HG03457 (cell line): ENCODE measurements around the gene HSPBP1.
"Not testable (repeated sequence)": the region's sequence is repeated elsewhere in the genome, so short reads cannot be mapped to it uniquely, and the experiment has no call there.

Experiments used
- ATAC-seq: cut with Tn5 transposase; IDR thresholded peaks from one replicate; pipeline ENCODE4 v1.9.1; 2021; ENCODE audit warnings: moderate number of reproducible peaks; ENCODE audit not compliant: unreplicated experiment

HSPBP1 gene, protein sequence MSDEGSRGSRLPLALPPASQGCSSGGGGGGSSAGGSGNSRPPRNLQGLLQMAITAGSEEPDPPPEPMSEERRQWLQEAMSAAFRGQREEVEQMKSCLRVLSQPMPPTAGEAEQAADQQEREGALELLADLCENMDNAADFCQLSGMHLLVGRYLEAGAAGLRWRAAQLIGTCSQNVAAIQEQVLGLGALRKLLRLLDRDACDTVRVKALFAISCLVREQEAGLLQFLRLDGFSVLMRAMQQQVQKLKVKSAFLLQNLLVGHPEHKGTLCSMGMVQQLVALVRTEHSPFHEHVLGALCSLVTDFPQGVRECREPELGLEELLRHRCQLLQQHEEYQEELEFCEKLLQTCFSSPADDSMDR

DNA sequence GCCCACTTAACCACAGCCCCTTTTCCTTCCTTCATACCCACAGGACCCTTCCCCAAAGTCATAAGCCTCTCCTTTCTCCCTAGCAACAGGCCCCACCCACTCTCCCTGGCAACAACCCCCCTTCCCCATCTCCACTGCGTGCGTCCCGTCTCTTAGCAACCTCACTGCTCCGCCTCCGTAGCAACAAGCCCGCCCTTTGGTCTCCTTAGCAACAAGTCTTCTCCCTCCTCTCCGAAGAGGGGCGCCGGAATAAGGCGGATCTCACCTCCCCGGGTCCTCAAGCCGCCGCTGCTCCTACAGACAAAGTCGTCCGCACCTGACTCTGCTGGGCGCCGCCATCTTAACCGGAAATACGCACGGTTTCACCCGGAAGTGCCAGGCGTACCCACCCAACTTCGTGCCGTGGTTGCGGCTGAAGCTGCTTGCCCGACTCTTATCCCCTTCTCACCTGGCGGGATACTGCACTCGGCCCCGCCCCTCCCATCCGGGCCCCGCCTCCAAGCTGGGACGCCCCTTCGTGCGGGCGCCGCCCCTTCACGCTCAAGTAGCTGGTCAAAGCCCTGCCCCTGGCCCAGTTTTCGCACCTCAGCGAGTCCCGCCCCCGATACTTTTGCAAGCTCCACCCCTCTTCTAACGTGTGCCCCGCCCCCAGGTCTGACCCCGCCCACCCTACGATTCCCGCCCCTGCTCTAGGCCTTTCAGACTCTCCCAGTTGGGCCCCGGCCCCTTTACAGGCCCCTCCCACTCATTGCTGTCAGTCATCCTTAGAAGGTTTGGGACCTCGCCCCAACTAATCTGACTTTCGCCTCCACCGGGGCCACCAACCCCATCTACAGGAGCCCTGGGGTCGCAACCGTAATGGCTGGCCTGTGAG is at the start of gene HSPBP1:
Gene HSPBP1 (minus strand): TSS at position 341 of the 874 bp plus-strand sequence. CDS start 502 bp downstream, outside the sequence.
- ATAC-seq: peak; percentile 53

DNA sequence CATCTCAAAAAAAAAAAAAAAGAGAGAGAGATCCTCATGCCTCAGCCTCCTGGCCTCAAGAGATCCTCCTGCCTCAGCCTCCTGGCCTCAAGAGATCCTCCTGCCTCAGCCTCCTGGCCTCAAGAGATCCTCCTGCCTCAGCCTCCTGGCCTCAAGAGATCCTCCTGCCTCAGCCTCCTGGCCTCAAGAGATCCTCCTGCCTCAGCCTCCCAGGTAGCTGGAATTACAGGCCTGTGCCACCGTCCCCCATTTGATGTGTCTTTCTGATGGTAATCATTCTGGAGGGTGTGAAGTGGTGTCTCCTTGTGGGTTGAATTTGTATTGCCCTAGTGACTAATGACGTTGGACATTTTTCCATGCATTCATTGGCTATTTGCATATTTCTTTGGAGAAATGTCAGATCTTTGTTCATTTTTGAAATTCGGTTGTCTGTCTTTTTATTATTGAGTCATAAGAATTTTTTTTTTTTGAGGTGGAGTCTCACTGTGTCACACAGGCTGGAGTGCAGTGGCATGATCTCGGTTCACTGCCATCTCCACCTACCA is 48.9 kb upstream of the HSPBP1 start:
- not testable (repeated sequence) for ATAC-seq

DNA sequence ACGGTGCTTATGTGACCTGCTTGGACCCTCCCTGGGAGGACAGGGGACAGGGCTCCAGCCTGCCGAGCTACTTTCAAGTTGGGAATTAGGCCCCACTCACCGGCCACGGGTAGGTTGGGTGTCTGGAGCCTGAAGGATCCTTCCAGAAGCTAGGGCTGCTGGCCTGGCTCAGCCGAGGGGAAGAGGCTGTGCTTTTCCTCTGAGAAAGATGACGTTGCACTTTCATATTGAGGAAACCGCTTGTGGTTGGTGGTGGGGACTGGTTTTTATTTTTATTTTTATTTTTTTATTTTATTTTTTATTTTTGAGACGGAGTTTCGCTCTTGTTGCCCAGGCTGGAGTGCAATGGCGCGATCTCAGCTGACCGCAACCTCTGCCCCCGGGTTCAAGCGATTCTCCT is 45.3 kb upstream of the HSPBP1 start, which contains the start of gene TMEM150B:
Gene TMEM150B (minus strand): TSS at position 170 of the 400 bp plus-strand sequence. CDS start 4,305 bp downstream, outside the sequence.
- ATAC-seq: no peak

DNA sequence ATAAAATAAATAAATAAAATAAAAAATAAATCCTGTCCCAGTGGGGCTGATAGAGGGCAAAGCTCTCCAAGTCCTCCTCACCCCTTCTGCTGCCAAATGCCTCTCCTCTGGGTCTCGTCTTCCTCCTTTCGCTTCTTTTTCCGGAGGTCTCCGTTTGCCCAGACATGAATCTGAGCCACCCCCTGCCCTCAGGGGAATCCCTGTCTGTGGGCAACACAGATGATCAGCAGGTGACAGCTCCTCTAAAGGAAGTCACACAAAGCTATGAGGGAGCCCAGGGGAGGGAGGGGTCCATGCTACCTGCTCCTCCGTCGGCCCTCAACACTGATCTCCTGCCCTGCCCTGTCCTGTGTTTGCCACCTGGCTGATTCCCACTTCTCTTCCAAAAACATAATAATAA is 44.8 kb upstream of the HSPBP1 start:
- no peak for ATAC-seq

DNA sequence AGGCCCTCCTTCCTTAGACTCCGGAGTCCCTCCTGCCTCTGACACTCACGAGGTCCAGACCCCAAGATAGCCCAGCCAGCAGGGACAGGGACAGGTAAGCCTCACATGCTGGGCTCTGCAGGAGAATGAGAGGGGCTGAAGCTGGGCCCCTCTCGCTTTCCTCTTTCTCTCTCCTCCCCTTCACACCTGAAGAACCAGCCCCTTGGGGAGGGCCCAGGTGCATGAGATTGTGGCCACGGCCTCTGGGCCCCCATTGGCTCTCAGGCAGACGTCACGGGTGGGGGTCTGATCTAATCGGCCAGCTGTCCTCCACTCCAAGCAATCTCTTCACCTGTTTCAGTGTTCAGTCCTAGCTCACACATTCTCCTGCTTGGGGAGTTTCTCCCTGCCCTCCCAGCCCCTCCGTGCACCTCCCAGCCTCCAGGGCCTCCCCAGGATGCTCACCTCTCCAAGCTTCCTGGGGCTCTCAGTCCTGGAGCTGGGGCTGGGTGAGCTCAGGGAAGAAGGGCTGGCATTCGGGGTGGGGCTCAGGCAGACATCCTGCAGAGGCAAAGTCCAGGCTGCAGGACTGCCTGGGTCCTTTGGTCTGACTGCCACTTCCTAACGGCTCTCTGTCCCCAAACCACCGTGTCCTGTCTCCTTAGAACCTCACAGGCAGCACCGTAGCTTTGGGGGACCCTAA is 42.4 kb upstream of the HSPBP1 start:
- no peak for ATAC-seq

DNA sequence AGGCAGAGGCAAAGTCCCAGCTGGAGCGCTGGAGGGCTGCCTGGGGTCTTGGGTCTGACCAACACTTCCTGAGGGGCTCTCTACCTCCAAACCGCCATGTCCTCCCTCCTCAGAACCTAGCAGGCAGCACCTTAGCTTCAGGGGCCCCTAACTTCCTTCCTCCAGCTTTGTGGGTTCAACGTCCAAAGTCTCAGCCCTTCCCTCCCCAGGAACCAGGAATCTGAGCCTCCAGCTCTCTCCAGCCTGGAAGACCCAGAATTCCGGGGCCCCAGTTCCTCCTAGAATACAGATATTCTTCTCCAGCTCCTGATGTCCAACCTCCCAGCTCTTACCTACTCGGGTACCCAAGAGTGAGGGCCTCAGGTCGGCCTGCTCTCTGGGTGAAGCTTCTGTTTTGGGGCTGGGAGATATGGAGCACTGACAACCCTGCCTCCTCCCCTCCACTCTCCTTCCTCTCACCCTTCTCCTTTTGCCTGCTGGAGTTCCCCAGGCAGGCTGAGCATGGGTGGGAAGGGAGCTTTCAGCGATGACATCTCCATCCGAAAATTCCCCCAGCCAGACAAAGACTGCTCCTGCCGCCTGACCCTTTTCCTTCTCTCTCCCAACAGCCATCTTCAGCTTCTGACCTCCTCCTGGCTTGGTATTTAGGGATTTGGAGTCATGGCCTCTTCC is 41.7 kb upstream of the HSPBP1 start:
- ATAC-seq: no peak

DNA sequence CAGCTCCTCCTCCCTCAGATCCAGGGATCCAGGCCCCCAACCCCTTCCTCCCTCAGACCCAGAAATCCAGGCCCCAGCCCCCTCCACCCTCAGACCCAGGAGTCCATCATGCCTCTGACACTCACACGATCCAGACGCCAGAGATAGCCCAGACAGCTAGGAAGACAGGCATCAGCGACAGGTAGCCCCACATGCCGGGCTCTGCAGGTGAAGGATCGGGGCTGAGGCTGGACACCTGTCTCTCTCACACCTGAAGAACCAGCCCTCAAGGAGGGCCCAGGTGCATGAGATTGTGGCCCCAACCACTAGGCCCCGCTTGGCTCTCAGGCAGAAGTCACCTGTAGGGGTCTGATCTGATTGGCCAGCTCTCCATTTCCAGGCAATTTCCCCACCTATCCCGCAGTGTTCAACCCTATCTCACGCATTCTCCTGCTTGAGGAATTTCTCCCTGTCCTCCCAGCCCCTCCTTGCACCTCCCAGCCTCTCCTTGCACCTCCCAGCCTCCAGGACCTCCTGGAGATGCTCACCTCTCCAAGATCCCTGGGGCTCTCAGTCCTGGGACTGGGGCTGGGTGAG is 41.0 kb upstream of the HSPBP1 start:
- ATAC-seq: no peak

DNA sequence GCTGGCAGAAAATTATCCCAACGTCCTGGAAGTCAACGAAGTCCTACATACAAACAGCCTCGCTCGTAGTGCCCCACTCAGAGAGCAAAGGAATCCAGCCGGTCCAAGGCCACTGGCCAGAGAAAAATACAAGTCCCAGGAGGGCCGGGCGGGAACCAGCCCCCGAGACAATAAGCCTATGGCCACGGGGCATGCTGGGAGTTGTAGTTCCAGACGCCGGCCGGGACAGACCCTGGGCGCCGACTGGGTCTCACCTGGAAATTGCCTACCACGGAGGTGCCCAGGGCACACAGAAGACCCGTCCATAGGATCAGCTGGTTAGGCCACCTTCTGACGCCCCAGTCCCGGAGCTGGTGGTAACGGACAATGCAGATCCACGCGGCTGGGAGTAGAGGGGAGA is 39.9 kb upstream of the HSPBP1 start:
- ATAC-seq: no peak

GRCh38 chr19:55316646-55317045 is 36.7 kb upstream of the HSPBP1 start:
- ATAC-seq: no peak

DNA sequence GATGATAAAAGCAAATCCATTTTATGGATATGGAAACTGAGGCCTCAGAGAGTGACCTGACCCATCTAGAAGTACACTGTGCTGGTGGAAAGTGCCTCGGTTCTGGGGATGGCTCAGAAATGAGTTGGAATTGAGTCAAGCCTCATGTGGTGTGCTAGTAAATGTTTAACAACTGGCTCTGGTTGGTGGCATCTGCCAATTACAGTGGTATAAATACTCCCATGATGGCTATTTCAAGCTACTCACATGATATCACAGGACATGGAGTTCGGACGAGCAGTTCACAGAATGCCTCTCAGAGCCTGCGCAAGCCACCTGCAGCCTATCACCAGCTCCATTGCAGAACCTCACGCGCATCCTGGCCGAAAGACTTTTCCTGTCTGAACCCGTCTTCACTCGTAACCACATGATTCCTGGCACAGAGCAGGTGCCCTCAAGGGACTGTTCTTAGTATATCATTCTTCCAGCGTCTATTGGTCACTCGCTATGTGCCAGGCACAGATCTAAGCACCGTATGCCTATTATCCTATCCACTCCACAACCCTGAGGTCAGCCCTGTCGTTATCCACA is 36.1 kb upstream of the HSPBP1 start:
- no peak for ATAC-seq

GRCh38 chr19:55314396-55314795 is 34.5 kb upstream of the HSPBP1 start:
- no peak for ATAC-seq

GRCh38 chr19:55312621-55313512 is 33.0 kb upstream of the HSPBP1 start:
- no peak for ATAC-seq

DNA sequence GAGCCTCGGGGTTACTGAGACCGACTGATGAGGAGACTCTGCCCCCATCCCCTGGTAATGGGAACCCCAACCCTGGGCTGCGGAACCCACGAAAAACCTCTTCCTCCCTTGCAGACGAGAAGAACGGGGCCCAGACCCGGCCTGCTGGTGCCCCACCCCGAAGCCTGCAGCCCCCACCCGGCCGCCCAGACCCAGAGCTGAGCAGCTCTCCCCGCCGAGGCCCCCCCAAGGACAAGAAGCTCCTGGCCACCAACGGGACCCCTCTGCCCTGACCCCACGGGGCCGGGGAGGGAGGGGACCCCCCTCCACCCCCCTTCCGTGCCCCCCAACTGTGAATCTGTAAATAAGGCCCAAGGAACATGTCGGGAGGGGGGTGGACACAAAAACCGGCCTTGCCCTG is 31.9 kb upstream of the HSPBP1 start:
- ATAC-seq: no peak

- ATAC-seq: no peak
Observed at GRCh38 chr19:55311397-55311796, 31.5 kb upstream of the HSPBP1 start.

DNA sequence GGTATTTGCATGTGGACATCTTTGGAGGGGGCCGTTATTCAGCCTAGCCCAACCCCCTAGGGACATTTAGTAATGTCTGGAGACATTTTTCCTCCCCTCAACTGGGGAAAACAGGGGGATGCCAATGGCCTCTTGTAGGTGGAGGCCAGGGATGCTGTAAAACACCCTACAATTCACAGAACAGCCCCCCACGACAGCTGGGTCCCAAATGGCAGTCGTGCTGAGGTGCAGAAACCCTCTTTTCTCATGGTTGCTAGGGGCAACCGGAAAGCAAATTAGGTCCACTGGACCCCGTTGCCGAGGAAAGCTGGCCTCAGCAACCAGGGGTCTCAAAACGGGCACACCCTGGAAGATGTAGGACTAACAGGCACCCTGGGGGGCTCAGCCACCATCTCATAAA is 30.6 kb upstream of the HSPBP1 start:
- no peak for ATAC-seq

DNA sequence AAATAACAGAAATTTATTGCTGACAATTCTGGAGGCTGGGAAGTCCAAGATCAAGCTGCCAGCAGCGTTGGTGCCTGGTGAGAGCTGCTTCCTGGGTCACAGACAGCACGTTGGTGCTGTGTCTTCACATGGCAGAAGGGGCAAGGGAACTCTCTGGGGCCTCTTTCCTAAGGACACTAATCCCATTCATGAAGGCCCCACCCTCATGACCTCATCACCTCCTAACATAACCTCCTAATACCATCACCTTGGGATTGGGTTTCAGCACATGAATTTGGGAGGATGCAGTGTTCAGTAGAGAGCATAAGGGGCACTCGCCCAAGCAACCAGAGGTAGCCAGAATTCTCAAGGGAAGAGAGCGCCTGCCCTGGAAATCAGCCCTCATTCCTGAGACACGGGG is 29.5 kb upstream of the HSPBP1 start:
- no peak for ATAC-seq

DNA sequence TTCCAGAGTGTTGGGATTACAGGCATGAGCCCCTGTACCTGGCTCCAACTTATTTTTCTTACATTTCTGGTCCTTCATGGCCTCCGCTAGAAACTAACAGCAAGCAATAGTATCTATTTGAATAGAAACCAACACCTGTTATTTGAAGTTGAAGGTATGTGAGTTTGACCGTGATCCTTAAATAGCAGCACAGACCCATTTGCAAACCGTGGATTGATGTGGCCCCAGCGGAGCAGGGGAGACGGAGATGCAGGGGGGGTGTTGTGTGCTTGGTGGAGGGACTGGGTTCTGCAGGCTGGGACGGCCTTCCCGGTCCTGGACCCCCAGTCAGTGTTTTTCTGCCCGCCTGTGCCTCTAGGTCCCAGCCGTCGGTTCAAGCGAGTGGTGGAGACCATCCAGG is 28.4 kb upstream of the HSPBP1 start:
- no peak for ATAC-seq

DNA sequence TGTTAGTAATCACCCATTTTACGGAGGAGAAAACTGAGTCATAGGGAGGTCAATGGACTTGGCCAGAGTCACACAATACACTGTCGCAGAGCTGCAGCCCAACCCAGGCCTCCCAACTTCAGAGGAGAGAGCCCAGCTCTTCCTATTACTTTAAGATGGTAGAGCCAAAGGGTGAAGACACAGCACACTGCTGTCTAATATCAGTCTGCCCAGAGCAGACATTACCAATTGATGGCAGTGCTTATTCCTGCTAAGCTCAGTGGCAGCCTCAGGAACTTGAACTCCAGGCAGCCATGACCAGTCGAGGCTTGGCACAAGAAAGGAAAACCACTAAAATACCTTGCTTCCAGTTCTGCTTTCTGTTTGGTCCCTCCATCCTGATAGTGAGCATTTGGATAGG is 26.8 kb upstream of the HSPBP1 start:
- ATAC-seq: no peak
